ENCODE data around the gene PHACTR1. TPM values are rescaled to one million over a fixed set of nuclear protein-coding genes. Genes with fewer than 3 reads are reported as not detected.

PHACTR1 gene
- total and polyA plus RNA-seq, 9 of the 15 experiments (the other 6 are each of a cell fraction or from before 2014, with no cell fraction given) = 11.5 to 32.6 (median 22.0) TPM

DNA sequence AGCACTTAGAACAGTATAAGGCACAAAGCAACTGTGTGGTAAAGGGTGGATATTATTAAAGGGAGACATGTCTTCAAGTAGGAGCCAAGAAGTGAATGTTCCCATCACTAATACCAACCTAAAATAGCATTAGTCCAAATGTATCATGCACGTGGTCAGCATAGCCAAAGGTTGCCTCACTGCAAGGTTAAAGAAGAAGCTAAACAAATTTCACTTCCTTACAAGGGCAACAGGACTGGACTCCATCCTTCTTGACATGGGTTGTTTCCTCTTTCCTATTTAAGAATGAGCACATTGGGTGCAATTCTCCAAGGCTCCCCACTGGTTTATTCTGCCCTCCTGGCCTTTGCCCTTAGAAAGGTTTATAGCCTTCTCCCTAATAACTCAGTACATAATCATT lies 186.7 kb downstream of the PHACTR1 start:
- Histone ChIP-seq H3K36me3 (ENCODE audit: control insufficient read depth, insufficient read depth, low read length) (no peaks in the 10 kb centered on the region), H4K20me1 (replicated peaks; ENCODE audit: control insufficient read depth, insufficient read depth, low read length) (no peaks in the 10 kb centered on the region; the same call in 1 of the 2 replicates), H3K4me1 (replicated peaks in 1 of 2; ENCODE audit: control insufficient read depth in 2 of 2, insufficient read depth in 2 of 2, low read length in 2 of 2) (no peaks in the 10 kb centered on the region), H3K4me2 (ENCODE audit: insufficient read depth, low read length) (no peak overlapping the region), H3K9me3 (replicated peaks; ENCODE audit: control insufficient read depth, insufficient read depth, low read depth, low read length) (no peaks in the 10 kb centered on the region), H3K9ac (ENCODE audit: insufficient read depth in 1 of 2, low read depth in 2 of 2, low read length in 2 of 2) (no peak overlapping the region), H3K27ac (ENCODE audit: extremely low read depth, low read depth, low read length) (no peak overlapping the region), H3K9me1 (ENCODE audit: control insufficient read depth, insufficient read depth, low read length) (no peaks in the 10 kb centered on the region), H3K4me3 (no peak overlapping the region), H3K27me3 (ENCODE audit: control insufficient read depth in 2 of 2, insufficient read depth in 2 of 2, low read length in 2 of 2) (peaks cover 0 to 14% of the 10 kb centered on the region in 2 experiments; a peak in 3 of 5 replicates), H3K79me2 (ENCODE audit: control insufficient read depth, insufficient read depth, low read length) (no peaks in the 10 kb centered on the region), H2AFZ (ENCODE audit: low read depth, low read length) (no peak overlapping the region)
- FAIRE-seq (peak; percentile 15), DNase-seq (ENCODE audit: extremely low read depth in 1 of 4, low spot score in 3 of 4) (no peak), ATAC-seq (no peak)
- in situ Hi-C loops (cut with MboI) (no loop called here), intact Hi-C loops (cut with micrococcal nuclease) (no loop called here)
- ChIA-PET CTCF (ENCODE audit: low intra/inter-chr PET ratio) (no interaction called here), POLR2A (interaction anchor here (1.0 kb wide), 1 partner anchor 8 kb away, joined by 5 read pairs; no protein-coding TSS in a partner anchor)
- no peak for TF ChIP-seq TAF7 (tag; IDR thresholded peaks at IDR 0.05)
- no peak for TF ChIP-seq GTF2A2 (tag; IDR thresholded peaks at IDR 0.05)
- no peak for TF ChIP-seq SP2 (IDR thresholded peaks at IDR 0.05; ENCODE audit: extremely low read depth, low read depth, low read length, poor library complexity, severe bottlenecking)
- no peak for TF ChIP-seq C11orf30 (IDR thresholded peaks at IDR 0.05; ENCODE audit: low read depth)
- no peak for TF ChIP-seq ZNF232 (CRISPR knock-in tag; IDR thresholded peaks at IDR 0.05)
- TF ChIP-seq ZNF740 (CRISPR knock-in tag; IDR thresholded peaks at IDR 0.05) = no peak
- TF ChIP-seq ZNF740 (tag; IDR thresholded peaks at IDR 0.05) = no peak
- TF ChIP-seq ILK (tag; IDR thresholded peaks at IDR 0.05; ENCODE audit: borderline replicate concordance, low read depth) = no peak
- TF ChIP-seq, protein P1, sequence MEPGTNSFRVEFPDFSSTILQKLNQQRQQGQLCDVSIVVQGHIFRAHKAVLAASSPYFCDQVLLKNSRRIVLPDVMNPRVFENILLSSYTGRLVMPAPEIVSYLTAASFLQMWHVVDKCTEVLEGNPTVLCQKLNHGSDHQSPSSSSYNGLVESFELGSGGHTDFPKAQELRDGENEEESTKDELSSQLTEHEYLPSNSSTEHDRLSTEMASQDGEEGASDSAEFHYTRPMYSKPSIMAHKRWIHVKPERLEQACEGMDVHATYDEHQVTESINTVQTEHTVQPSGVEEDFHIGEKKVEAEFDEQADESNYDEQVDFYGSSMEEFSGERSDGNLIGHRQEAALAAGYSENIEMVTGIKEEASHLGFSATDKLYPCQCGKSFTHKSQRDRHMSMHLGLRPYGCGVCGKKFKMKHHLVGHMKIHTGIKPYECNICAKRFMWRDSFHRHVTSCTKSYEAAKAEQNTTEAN (CRISPR knock-in tag; IDR thresholded peaks at IDR 0.05) = no peak
- no peak for TF ChIP-seq RBFOX2 (IDR thresholded peaks at IDR 0.05; ENCODE audit: low read depth, low read length)
- TF ChIP-seq POLR3A (IDR thresholded peaks at IDR 0.05; ENCODE audit: borderline replicate concordance, extremely low read depth, insufficient read depth, insufficient read length) = no peak
- TF ChIP-seq, protein P2, sequence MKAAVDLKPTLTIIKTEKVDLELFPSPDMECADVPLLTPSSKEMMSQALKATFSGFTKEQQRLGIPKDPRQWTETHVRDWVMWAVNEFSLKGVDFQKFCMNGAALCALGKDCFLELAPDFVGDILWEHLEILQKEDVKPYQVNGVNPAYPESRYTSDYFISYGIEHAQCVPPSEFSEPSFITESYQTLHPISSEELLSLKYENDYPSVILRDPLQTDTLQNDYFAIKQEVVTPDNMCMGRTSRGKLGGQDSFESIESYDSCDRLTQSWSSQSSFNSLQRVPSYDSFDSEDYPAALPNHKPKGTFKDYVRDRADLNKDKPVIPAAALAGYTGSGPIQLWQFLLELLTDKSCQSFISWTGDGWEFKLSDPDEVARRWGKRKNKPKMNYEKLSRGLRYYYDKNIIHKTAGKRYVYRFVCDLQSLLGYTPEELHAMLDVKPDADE (conservative IDR thresholded peaks at IDR 0.05; ENCODE audit: control insufficient read depth, low read depth, low read length) = no peak
- no peak for TF ChIP-seq BCL6 (CRISPR knock-in tag; IDR thresholded peaks at IDR 0.05)
- no peak for TF ChIP-seq ZNF133 (CRISPR knock-in tag; IDR thresholded peaks at IDR 0.05)
- no peak for TF ChIP-seq JUN (IDR thresholded peaks at IDR 0.05; ENCODE audit: borderline replicate concordance, low read depth, low read length)
- TF ChIP-seq JUN (CRISPR knock-in tag; IDR thresholded peaks at IDR 0.05; ENCODE audit: borderline replicate concordance) = no peak
- no TSS peak for BruUV-seq (replicated peaks)
- WGBS (ENCODE audit: insufficient coverage, low coverage, missing lambda C conversion rate) = 0% methylated on average over 1 of the region's 1 CpG
